Glutamatergic neuron (in vitro differentiated cells): ENCODE data around the gene RAX. TPM values are rescaled to one million over a fixed set of nuclear protein-coding genes. Genes with fewer than 3 reads are reported as not detected.

ENCODE experiments used
- DNase-seq: peaks from one replicate; pipeline ENCODE4 v3.0.0; 2022
- H3K27ac Mint-ChIP-seq: one replicate; pipeline ENCODE4 v1.8.0; 2020; ENCODE audit warnings: mild to moderate bottlenecking, mixed read lengths, inconsistent platforms; ENCODE audit not compliant: unreplicated experiment
- H3K27me3 Mint-ChIP-seq: one replicate; pipeline ENCODE4 v1.8.0; 2020; ENCODE audit warnings: mild to moderate bottlenecking, moderate library complexity, mixed read lengths, inconsistent platforms; ENCODE audit not compliant: unreplicated experiment
- H3K36me3 Mint-ChIP-seq: one replicate; pipeline ENCODE4 v1.8.0; 2020; ENCODE audit warnings: mild to moderate bottlenecking, mixed read lengths, inconsistent platforms; ENCODE audit not compliant: unreplicated experiment
- H3K4me1 Mint-ChIP-seq: one replicate; pipeline ENCODE4 v1.8.0; 2020; ENCODE audit warnings: mild to moderate bottlenecking, low read depth, mixed read lengths, inconsistent platforms; ENCODE audit not compliant: unreplicated experiment
- H3K4me3 Mint-ChIP-seq: one replicate; pipeline ENCODE4 v1.8.0; 2020; ENCODE audit warnings: mild to moderate bottlenecking, mixed read lengths, inconsistent platforms; ENCODE audit not compliant: unreplicated experiment
- H3K9me3 Mint-ChIP-seq: one replicate; pipeline ENCODE4 v1.8.0; 2020; ENCODE audit warnings: mild to moderate bottlenecking, moderate library complexity, mixed read lengths, inconsistent platforms; ENCODE audit not compliant: unreplicated experiment
- total RNA-seq: library from RNA; stranded (reverse); fragmentation: NEBNext Ultra II Directional; extraction: Animal tissue kit (Norgen Biotek cat#: 25700); gene quantifications from one replicate; pipeline ENCODE4 v1.2.1, GENCODE V29; 2021; ENCODE audit not compliant: unreplicated experiment
- TF ChIP-seq, protein P1 (sequence below): fragments of 200-600 bp; sonication (generic); IDR thresholded peaks from one replicate; pipeline ENCODE4 v1.5.0; 2021; ENCODE audit not compliant: partially characterized antibody, unreplicated experiment

Gene RAX
- total RNA-seq, 1 donor from 2014 or later = not detected

GRCh38 chr18:59275406-59275949 is 2.2 kb upstream of the RAX start:
- no peaks in the 10 kb centered on the region for H3K36me3 Mint-ChIP-seq
- no peaks in the 10 kb centered on the region for H3K9me3 Mint-ChIP-seq
- TF ChIP-seq, protein P1, sequence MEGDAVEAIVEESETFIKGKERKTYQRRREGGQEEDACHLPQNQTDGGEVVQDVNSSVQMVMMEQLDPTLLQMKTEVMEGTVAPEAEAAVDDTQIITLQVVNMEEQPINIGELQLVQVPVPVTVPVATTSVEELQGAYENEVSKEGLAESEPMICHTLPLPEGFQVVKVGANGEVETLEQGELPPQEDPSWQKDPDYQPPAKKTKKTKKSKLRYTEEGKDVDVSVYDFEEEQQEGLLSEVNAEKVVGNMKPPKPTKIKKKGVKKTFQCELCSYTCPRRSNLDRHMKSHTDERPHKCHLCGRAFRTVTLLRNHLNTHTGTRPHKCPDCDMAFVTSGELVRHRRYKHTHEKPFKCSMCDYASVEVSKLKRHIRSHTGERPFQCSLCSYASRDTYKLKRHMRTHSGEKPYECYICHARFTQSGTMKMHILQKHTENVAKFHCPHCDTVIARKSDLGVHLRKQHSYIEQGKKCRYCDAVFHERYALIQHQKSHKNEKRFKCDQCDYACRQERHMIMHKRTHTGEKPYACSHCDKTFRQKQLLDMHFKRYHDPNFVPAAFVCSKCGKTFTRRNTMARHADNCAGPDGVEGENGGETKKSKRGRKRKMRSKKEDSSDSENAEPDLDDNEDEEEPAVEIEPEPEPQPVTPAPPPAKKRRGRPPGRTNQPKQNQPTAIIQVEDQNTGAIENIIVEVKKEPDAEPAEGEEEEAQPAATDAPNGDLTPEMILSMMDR = no peak
- H3K4me3 Mint-ChIP-seq = no peak overlapping the region
- peaks cover 17% of the 10 kb centered on the region for H3K27me3 Mint-ChIP-seq
- H3K4me1 Mint-ChIP-seq = no peaks in the 10 kb centered on the region
- no peak for DNase-seq
- H3K27ac Mint-ChIP-seq = no peak overlapping the region

DNA sequence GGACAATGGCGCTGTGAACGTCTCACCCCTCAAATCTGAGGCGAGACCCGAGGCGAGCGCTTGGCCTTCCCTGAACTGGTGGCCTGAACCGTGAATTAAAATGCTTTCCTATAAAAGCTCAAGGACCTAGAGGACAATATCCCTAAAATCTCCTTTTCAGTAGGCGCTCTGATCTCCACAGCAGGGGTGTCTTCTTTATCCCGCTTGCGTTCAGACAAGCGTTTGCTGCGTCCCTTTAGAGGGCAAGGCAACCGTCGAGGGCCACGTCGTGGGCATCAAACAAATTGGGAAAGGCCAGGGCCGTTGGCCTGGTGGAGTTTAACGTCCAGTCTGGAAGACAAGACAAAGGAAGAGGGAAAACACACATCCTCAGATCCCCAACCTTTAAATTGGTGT is 1.3 kb upstream of the RAX start:
- Mint-ChIP-seq H3K4me3 (peak overlapping the region; percentile 56), H3K36me3 (no peaks in the 10 kb centered on the region), H3K27ac (no peak overlapping the region), H3K9me3 (peaks cover 3% of the 10 kb centered on the region), H3K4me1 (peaks cover 4% of the 10 kb centered on the region), H3K27me3 (peaks cover 20% of the 10 kb centered on the region)
- no peak for DNase-seq
- TF ChIP-seq, protein P1 = no peak

- DNase-seq = peak; percentile 32
- Mint-ChIP-seq H3K9me3 (peaks cover 3% of the 10 kb centered on the region), H3K4me1 (peaks cover 4% of the 10 kb centered on the region), H3K36me3 (no peaks in the 10 kb centered on the region), H3K27me3 (peaks cover 21% of the 10 kb centered on the region), H3K27ac (no peak overlapping the region), H3K4me3 (peak overlapping the region; percentile 70)
- TF ChIP-seq, protein P1 = no peak
Measured at GRCh38 chr18:59273759-59274532, 692 bp upstream of the RAX start.

- H3K36me3 Mint-ChIP-seq = no peaks in the 10 kb centered on the region
- H3K27ac Mint-ChIP-seq = no peak overlapping the region
- TF ChIP-seq, protein P1 = no peak
- H3K27me3 Mint-ChIP-seq = peaks cover 30% of the 10 kb centered on the region
- DNase-seq = no peak
- H3K4me3 Mint-ChIP-seq = peak overlapping the region; percentile 38
- peaks cover 6% of the 10 kb centered on the region for H3K4me1 Mint-ChIP-seq
- peaks cover 3% of the 10 kb centered on the region for H3K9me3 Mint-ChIP-seq
Measured at GRCh38 chr18:59272221-59272888, 899 bp downstream of the RAX start.

DNA sequence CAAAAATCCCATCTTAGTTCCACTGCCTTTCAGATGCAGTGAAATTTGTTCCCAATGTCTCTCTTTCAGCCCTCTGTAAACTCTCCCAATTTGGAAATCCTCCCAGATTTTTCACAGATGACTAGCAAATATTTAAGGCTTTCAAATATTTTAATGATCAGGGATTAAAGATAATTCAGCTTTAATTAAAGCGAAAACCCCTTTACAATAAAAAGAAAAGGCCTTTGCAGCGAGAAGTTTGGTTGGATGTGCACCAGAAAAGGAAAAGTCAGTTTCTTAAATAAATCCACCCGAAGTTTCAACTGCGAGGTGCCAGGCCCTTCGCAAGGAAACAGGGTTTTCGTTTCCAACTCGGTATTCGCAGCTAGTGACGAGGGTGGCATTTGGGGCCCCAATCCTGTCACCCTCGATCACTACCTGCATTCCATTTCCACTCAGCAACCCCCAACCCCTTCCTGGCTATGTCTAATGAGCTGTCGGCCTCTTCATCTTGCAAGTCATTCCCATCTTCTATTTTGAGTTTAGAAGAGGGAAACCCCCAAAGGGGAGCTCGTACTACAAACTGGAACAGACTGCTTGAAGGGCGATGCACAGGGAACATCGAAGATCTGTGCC is 1.5 kb downstream of the RAX start:
- no peak overlapping the region for H3K27ac Mint-ChIP-seq
- peaks cover 34% of the 10 kb centered on the region for H3K27me3 Mint-ChIP-seq
- peaks cover 6% of the 10 kb centered on the region for H3K4me1 Mint-ChIP-seq
- no peaks in the 10 kb centered on the region for H3K36me3 Mint-ChIP-seq
- peaks cover 4% of the 10 kb centered on the region for H3K9me3 Mint-ChIP-seq
- no peak for DNase-seq
- TF ChIP-seq, protein P1 = no peak
- peak overlapping the region; percentile 38 for H3K4me3 Mint-ChIP-seq
